ENCODE results near the gene SPRR2B.
"Not testable (repeated sequence)": the region's sequence is repeated elsewhere in the genome, so short reads cannot be mapped to it uniquely, and the experiment has no call there.

SPRR2B gene

DNA sequence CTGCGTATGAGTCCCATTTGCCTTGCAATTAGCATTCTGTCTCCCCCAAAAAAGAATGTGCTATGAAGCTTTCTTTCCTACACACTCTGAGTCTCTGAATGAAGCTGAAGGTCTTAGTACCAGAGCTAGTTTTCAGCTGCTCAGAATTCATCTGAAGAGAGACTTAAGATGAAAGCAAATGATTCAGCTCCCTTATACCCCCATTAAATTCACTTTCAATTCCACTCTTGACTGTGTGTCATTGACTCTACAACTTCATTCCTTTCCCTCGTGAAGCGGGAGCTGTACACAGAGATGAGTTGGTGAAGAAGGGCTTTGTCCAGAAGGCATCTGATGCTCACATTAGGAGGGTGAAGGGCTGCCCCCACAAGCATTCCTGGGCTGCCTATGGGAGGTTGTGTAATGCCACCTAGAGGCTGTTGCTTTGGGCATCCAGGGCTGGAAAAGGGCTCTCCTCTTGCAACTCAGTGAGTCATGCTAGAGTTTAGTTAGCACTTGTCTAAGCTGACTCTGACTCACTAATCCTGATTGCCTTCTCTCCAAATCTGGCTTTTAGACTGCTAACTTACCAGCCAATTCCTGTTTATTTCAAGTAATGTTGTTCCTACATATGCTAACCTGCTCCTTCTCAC is 38.6 kb downstream of the SPRR2B start:
- DNase-seq (ENCODE audit: low read depth): no peak

DNA sequence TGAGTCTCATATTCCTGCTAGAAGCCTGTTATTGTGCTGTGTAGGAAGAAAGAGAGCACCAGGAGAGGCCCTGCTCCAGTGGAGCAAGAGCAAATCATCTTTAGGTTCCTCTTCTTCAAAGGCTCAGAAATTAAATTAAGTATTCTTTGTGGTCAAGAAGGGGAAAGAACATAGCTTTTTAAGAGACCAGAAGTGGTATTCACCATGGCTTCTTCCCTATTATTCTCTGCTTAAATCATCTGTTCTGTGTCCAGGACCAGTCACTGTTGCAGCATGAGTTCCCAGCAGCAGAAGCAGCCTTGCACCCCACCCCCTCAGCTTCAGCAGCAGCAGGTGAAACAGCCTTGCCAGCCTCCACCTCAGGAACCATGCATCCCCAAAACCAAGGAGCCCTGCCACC is 39.3 kb downstream of the SPRR2B start:
- no peak for DNase-seq (ENCODE audit: low read depth)

DNA sequence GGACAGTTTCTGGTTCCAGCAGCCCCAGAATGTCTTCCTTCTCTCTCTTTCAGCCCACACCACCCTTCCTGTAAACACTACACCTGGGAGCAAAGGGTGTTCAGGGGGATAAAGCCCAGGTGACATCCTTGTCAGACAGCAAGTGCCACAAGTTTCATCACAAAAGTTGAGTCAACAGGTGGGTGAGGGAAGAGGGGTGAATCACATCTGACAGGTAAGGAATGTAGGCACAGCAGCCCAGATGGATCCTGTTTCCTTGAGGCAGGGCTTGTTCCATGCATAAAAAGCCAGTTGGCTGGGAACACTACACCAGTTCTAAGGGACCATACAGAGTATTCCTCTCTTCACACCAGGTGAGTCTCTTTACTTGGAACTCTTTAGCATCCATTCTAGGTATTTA is 40.5 kb downstream of the SPRR2B start, which contains the start of gene SPRR1B:
Gene SPRR1B (plus strand): TSS at position 309 of the 400 bp plus-strand sequence. CDS start 1,143 bp downstream, outside the sequence.
- DNase-seq (ENCODE audit: low read depth): no peak

DNA sequence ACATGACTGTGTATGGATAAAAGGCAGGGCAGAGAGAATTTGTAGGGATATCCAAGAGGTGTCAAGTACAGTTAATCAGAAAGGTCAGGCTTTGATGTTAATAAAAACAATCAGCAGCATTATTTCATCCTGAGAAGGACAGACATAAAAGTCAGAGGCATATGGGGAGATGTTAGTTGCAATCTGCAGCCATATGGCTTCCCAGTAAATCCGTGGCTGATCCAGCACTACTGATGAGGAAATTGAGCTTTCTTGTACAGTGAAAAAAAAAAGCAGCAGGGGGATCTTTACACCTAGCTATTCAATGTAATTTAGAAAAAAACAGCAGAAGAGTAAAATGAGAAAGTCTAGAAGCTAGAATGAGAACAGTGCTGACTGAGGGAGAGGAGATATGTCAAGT is 42.6 kb downstream of the SPRR2B start:
- no peak for DNase-seq (ENCODE audit: low read depth)

DNA sequence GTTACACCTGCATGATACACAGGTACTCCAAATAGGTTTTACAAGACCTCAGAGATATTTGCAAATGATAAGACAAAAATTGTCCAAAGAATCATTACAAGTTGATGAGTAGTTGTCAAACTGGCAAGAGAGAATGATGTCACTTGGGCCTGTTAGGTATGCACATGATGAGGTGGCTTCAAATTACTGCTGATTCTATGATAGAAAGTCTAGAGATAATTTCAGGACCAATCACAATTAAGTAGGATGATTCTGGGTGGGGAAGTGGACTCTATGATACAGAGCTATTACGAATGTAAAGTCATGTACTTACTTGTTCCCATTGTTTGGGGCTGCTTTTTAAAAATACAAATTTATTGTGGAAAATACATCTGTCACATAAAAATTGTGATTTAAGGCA is 45.6 kb downstream of the SPRR2B start:
- DNase-seq (ENCODE audit: low read depth): no peak

DNA sequence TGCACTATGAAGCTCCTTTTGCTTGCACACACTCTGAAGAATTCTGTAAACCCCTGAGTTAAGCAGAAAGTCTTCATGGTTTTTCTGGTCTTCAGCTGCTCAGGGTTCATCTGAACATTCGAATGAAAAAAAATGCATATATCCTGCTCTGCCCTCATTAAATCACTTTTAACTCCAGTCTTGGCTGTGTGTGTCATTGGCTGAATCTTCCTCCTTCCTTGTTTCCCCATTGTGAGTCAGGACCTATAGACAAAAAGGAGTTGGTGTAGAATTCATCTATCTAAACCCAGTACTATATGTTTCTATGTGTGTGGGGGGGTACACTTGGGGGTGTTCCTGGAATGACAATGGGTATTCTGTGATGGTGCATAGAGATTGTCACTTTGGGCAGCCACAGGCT is 47.0 kb downstream of the SPRR2B start:
- DNase-seq (ENCODE audit: low read depth): no peak

DNA sequence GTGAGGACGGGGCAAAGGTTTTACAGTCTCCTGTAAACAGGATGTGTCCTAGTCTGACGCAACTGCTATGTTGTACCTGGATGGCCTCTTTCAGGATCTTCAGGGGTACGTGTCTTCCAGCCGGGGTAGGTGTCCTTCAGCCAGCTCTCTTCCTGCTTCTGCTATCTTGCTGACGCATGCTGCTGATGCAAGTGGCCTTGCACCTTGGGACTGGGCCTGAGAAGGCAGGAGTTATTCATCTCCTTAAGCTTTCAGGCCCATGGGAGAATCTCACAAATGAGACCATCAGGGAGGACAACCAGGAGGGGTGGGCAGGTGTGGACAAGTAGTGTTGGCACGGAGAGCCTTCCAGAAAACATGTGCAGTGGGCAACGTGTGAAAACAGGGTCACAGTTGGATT is 48.3 kb downstream of the SPRR2B start:
- no peak for DNase-seq (ENCODE audit: low read depth)

DNA sequence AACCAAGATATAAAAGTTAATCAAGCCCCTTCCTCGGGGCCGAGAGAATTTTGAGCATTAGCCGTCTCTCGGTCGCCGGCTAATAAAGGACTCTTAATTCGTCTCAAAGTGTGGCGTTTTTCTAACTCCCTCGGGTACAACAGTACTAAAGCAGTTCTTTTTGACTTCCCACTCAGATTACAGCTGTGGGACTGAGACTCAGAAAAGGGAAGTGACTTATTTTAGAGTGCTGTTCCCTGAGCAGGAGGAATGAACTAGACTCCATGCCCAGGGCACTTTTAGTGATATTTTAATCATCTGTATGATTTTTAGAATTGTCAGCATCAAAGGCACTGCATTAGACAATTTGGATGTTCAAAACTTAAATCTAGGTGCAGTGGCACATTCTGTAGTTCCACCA is 49.1 kb downstream of the SPRR2B start:
- DNase-seq (ENCODE audit: low read depth): not testable (repeated sequence)

DNA sequence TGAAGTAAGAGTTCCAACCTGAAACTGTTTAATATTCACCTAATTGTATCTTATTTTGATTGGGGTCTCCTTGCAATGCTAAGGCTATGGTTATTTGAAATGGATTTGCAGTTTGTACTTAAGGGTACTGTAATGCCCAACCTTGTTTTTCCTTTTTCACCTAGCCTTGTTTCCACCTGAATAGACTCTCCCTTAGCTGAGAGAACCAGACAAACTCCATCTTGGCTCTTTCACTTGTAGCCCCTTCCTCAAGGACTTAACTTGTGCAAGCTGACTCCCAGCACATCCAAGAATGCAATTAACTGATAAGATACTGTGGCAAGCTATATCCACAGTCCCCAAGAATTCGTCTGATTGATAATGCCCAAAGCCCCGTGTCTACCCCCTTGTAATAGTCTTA is 49.6 kb downstream of the SPRR2B start:
- not testable (repeated sequence) for DNase-seq (ENCODE audit: low read depth)
